GM21360 (cell line): ENCODE results near the gene EXOSC9.

Experiments
- ATAC-seq: cut with Tn5 transposase; IDR thresholded peaks from one replicate; pipeline ENCODE4 v1.9.1; 2021; ENCODE audit warnings: mild to moderate bottlenecking, moderate library complexity; ENCODE audit not compliant: unreplicated experiment

Gene EXOSC9

DNA sequence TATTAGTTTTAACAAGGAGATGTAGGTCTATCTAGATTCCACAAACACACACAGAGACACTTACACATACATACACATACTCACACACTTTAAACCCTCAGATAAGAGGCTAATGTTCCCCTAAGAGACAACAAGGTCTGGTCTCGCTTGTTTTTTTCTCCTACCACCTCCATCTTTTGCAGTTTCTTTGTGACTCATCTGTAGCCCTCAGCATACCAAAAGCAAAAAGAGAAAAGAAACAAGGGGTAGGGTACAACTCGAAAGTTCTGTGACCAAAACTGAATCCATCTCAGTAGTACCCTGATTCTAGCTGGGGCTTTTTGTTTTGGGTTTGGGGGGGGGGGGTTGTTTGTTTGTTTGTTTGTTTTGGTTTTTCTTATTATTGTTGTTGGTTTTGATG lies 12.2 kb upstream of the EXOSC9 start:
- ATAC-seq, result peak; percentile 94

DNA sequence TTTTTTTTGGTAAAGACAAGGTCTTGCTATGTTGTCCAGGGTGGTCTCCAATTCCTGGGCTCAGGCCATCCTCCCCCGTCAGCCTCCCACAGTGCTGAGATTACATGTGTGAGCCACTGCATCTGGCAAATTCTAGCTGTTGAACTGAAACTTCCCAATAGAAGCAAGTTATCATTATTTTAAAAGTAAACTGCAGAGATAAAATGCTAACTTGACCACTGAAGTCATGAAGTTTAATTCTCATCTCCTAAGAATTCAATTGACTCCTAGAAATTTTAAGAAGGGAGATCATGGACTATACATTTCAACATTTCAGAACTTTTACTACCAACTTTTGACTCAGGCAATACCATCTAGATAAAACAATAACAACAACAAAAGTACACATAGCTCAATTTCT lies 11.7 kb upstream of the EXOSC9 start:
- ATAC-seq, result no peak

DNA sequence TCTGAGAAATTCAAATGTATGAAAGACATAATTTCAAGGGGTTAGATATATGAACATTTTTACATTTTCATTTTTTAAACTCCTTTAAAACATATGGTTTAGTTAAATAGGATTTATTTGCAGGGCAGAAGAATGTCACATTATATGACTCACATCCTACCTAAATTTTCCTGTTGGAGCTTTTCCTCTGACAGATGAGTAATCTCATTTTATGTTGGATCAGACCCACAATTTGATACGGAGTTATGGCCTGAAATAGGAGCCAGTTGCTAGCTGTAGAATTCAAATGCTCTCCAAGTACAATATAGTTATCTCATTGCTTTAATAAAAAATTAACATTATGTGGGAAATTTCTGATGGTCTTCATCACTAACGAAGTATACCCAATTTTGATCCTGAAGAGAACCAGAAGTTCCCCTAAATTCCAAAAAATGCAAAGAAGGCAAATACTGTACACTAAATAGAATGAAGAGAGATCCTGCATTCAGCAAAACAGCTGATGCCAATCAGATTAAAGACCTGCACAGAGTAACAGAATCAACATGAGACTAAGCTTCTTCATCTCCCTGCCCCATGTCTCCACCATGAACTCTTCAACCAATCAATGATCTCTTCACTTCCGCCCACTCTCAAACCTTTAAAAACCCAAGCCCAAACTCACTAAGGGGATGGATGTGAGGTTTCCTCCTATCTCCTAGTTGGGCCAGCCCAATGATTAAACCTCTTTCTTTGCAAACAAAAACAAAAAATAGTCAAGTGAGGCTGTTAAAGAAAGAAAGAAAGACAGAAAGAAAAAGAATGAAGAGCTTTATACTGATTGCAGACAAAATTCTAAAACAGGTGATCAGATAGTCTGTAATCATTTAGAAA lies 10.9 kb upstream of the EXOSC9 start:
- no peak for ATAC-seq

DNA sequence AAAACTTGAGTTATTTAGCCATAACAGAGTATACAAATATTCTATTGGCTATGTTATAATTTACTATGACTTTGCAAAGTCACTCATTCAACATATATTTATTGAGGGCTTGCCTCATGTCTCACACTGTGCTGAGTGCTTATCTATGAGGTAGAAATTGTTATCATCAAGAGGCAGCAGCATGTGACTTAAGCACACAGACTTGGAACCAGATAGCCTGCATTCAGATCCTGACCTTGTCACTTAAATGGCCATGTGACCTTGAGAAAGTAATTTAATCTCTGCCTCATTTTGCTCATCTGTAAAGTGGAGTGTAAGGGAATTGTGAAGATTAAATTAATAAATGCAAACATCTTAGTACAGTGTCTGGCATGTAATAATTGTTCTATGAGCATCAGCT lies 10.1 kb upstream of the EXOSC9 start:
- ATAC-seq, result no peak

DNA sequence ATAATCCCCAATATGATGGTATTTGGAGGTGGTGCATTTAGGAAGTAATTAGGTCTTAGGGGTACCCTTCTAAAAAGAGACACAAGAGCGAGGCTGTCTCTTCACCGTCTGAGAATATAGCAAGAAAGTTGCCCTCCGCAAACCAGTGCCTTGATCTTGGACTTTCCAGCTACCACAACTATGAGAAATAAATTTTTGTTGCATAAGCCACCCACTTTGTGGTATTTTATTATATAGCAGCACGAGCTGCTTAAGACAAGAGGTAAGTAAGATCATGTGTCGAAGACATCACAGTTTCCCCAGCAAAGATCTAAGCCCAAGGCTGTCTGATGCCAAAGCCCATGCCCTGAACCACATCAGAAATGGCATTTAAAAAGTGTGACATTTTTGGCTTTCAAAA lies 9.6 kb upstream of the EXOSC9 start:
- ATAC-seq, result no peak

DNA sequence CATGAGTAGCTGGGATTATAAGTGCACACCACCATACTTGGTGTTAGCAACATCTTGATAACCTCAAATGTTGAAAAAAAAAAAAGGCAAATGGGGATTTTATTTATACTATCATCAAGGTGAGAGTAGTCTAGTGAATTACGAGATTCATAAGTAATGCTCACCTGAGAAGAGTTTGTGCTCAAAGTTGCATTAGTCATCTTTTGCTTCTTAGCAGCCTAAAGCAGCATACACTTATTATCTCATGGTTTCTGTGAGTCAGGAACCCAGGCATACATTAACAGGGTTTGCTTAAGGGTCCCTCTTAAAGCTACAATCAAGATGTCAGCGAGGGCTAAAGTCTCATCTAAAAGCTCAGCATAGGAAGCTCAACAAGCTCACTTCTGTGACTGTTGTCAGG lies 8.2 kb upstream of the EXOSC9 start:
- no peak for ATAC-seq

DNA sequence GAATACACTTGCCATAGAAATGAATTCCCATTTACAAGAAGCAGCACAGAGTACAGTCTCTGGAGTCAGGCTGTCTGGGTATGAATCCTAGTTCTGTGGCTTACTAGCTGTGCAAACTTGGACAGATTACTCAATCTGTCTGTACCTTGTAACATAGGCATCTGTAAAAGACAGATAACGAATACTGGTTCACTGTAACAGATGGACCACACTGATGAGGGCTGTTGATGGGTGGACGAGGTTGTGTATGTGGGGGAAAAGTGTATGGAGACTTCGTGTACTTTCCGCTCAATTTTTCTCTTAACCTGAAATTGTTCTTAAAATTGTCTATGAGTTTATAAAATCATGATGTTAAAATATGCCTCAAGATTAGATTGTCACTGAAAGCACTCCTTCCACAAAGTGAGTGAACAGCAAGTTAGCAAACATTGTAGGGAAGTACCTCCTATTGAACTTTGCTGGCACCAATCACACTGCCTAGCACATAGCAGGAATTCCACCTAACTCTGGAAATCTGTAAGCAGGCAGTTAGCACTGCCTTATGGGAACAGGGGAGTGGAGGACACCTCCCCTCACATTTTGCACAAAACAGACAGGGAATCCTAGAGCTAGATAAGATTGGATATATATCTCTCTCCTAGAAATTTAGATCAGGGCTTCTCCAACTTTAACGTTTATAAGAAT lies 6.5 kb upstream of the EXOSC9 start:
- ATAC-seq, result no peak

GRCh38 chr4:121796283-121796682 lies 4.8 kb upstream of the EXOSC9 start:
- no peak for ATAC-seq

GRCh38 chr4:121799208-121799823 lies 1.8 kb upstream of the EXOSC9 start:
- ATAC-seq, result no peak

DNA sequence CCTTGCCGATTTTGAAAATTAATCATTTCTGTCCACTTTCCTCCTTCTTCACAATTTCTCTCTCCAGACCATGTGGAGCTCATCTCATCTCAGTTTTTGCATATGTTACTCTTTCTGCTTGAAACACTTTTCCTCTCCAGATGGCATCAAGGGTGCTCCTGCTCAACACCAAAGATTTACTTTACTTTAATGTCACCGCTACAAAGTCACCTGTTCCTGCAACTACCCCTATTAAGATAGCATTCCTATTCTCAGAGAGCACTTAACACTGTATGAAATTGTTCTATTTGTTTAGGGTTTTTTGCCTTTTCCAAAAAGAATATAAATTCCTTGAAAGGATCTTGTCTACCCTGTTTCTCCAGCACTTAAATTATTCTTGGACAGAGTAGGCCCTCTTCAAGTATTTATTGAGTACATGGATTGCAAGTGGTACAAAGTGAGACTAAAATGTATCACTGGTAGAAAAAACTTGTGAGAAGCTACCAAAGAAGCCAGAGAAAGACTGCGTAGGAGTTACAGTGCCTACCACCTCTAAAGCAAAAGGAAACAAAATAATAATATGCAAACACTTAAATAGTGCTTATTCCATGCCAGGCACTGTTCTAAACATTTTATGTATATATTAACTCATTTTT lies 1.1 kb upstream of the EXOSC9 start:
- no peak for ATAC-seq

GRCh38 chr4:121800638-121800960 lies 524 bp upstream of the EXOSC9 start:
- ATAC-seq, result peak; percentile 27

GRCh38 chr4:121801715-121802075 lies 572 bp downstream of the EXOSC9 start:
- no peak for ATAC-seq

GRCh38 chr4:121806411-121806810 lies 5.3 kb downstream of the EXOSC9 start:
- no peak for ATAC-seq

DNA sequence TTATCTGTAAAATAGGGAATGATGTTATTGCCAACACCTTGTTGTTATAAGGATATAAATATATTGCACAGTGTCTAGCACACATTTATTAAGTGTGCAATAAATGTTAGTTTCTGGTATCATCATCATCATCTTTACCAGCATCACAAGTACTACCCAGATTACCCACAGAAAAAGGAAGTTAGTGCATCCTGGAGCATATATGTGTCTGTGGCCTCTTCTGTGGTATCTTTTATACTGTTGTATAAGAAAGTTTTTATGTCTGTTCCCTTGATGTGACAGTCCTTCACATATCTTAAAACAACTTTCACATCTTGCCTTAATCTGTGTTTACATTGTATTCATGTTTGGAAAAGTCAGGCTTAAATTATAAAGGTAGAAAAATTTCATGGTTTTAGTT lies 10.0 kb downstream of the EXOSC9 start:
- no peak for ATAC-seq

DNA sequence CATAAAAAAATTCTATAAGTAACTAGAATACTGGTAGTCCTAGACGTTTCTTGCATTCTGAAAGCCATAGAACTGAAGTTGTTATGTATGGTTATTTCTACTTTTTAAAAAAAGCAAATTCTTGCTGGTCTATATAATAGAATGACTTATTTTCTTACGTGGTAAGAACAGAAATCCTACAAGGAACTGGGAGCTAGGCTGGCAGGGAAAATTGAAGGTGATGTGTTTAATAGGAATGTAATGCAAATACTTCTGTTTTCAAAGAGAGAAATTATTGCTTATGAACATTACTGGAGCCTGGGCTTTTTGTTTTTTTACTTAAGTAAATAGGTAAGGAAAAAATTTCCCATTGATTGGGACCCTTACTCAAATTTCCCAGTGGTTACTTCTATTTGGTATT lies 13.6 kb downstream of the EXOSC9 start:
- no peak for ATAC-seq

DNA sequence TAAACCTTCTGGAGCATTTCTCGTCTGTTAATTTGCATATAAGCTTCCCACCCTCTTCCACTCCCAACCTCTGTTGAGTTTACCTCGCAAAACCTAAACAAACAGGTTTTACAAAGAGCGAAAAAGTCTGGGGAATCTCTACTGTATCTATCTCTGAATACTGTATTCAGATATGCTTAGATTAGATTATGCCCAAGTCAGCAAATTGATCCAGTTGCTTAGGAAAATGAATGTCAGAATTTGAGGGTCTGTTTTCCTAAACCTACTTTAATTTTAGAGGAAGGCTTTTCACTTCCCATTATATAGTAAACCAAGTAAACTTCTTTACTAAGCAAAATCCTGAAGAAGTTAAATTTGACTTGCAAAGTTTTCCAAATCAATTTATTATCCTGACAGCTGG lies 15.9 kb downstream of the EXOSC9 start:
- no peak for ATAC-seq

DNA sequence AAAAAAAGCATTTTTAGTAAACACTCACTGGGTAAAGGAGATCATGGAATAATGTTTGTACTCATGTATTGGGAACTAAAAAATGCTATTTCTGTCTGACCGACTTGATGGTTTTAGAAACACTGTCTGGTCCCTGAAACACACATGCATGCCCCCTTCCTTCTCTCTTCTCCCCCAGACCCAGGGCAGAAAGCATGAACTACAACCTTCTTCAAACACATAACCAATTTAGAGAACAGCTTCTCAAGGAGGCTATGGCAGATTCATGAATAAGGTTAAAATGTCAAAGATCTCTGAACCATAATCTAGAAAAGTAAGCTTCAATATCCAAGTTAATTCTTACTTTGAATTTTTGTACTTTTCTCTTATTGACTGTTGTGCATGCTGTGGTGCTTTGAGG lies 16.6 kb downstream of the EXOSC9 start:
- no peak for ATAC-seq

- ATAC-seq, result no peak
These were observed 17.1 kb downstream of the EXOSC9 start for GRCh38 chr4:121818215-121818614.

GRCh38 chr4:121819216-121819965 lies 18.3 kb downstream of the EXOSC9 start:
- no peak for ATAC-seq

GRCh38 chr4:121822047-121822446 lies 20.9 kb downstream of the EXOSC9 start:
- no peak for ATAC-seq
